Measurements from ENCODE around the gene ASB1.

Gene ASB1, protein sequence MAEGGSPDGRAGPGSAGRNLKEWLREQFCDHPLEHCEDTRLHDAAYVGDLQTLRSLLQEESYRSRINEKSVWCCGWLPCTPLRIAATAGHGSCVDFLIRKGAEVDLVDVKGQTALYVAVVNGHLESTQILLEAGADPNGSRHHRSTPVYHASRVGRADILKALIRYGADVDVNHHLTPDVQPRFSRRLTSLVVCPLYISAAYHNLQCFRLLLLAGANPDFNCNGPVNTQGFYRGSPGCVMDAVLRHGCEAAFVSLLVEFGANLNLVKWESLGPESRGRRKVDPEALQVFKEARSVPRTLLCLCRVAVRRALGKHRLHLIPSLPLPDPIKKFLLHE

DNA sequence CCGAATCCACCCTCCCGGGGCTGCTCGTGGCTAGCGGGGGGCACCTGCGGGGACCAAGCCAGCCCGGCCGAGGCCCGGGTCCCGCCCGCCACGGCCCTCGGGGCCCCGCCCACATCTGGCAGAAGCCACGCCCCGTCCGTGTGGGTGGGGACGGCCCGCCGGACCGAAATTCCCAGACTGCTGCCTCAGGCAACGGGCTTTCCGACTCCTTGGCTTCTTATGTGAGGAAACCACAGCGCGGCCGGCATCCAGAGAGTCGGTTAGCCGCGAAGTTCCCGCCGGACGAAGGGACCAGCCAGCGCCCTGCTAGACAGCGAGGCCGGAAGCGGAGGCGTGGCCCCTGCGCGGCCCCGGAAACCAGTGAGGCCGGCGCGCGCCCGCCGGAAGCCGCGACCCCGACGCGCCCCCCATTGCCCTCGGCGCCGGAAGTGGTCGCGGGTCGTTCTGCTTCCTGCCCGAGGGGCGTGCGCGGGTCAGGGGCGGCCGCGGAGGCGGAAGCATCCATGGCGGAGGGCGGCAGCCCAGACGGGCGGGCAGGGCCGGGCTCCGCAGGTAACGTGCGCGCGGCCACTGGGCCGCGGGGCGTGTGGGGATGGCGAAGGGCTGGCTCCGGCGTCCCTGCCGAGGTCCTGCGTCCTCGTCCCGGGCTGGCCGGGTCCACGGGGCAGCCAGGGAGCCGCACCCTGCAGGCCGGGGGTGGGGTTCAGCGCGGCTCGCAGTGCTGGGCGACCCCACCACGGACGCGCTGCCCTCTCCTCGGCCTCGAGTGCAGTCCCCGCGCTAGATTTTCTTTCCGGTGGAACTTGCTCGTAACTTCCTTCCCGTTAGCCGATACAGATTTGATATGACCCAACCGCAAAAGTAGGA, at the start of gene ASB1:
Gene ASB1, plus strand, starts transcription at position 360 of the 867 bp plus-strand sequence. Its CDS starts 144 bp downstream, at position 504.
- peak; percentile 46 to 58 for DNase-seq

DNA sequence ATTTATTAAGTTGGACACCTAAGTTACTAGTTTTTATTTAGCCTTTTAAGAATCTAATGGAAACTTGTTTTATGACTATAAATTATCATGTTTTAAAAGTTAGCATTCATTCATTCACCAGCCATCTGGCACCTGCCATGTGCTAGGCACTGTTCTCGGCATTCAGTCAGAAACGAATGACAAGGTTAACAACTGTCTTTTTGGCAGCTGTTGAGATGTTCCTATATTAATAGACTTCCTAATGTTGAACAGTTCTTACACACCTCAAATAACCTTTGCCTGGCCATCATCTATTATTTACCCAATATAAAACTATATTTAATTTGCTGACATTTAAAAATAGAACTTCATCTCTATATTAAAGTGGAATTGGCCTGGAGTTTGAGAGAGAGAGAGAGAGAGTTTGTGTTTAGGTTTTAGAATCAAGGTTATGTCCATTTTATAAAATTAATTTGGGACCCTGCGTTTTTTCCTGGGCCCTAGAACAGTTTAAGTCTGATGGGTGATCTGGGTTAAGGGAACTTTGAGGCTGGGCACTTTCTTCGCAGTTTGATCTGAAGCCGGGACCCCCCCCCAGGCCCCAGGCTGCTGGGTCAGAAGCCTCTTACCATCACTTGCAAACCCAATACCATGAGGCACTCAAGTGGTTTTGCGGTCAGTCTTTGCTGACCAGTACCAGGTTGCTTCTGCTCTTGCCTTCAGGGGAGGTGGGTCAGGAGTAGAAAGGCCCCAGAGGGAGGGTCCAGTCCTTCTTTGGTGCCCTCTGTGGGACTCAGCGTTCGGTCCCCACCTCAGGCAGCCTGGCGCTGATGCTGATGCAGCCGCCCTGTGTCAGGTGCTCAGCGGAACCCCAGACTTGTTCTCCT, 48.3 kb upstream of the ASB1 start:
- no peak for DNase-seq

DNA sequence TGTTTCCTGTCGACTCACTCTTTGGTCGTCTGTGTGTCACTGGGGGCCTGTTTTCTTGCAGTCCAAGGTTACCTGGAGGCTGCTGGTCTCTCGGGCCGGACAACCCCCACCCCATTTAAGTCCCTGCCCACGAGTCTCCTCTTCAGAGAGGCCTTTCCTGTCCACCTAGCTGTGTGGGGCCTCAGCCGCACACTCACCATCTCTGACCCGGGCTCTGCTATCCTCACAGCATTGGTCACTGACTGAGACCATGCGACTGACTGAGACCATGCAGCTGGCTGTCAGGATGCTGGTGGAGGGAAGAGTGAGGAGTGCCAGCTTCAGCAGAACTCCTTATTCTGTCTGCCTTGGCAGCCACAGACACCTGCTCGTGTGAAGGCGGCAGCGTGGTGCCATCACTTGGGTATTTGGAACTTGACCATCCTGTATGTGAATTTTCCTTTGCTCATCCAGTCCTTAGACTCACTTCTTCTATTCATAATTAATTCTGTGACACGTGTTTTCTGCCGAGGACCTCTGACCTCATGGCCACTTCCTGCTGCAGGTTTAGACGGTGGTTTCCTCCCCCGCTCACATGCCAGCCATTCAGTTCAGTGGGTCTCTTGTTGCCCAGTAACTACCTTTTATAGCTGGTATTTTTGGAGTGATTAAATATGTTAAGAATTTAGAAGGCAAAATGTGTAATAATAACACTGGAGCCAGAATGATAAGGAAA, 47.5 kb upstream of the ASB1 start:
- DNase-seq: no peak

DNA sequence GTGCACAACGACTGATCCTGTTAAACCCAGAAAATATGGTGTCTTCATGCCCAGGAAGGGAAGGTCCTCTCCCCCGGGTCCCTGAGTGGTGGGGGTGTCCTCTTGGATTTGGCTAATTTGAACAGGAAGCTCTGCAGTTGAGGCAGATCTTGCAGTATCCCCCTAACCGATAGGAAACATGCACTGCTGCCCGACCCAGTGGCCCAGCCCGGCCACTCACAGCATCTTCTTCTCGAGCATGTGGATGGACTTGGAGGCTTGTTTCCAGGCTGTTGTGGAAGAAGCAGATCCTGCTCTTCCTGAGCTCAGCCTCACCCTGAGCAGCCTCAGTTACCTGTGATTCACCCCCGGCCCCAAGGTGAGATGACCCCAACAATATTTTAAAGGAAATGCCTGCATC, 46.4 kb upstream of the ASB1 start:
- DNase-seq: no peak

DNA sequence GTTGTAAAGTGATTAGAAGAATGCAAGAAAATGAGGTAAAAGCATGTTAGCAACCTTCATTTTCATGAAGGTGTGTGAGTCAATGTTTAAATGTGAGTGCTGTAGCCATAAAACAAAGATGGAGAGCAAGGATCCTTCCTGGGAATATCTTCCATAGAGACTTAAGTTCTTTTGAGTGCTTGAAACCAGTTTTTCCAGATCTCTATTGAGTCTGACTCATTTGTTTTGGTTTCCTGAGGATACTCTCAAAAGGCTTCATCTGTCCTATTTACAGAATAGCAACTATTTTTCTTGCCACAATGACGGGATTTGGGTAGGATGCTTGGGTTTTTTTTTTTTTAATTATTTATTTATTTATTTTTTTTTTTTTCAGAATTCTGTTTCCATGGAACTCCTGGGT, 45.9 kb upstream of the ASB1 start:
- DNase-seq: no peak

DNA sequence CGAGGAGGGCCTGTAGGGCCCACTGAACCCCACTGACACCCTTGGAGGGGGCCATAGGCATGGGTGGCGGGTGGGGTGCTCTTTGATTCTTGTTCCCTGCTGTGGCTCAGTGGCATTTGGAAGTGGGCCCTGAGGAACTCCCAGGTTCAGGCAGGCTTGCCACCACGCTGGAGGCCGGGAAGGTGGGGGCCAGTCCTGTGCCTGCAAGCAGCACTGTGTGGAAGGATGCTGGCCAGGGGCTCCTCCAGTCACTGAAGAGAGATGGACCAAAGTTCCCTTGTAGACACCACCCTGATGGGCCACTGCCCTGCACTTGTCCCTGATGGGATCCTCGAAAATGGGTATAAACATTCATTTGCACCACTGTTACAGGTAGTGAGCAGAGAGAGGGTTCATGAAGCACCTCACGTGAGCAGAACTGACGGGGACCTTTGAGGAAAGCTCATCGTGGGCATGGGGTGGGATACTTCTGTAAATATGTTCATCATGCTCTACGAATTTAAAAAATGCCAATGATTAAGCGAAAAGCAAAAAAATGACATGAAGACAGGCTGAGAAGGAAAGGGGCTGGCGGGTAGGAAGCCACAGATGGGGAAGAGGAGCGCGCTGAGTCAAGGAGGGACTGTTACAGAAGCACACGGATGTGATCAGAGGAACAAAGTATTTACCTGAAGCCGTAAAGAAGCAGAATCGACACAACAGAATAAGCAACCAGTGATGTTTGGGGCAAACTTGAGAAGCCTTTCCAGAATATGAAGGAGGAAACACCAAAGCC, 45.2 kb upstream of the ASB1 start:
- no peak for DNase-seq

DNA sequence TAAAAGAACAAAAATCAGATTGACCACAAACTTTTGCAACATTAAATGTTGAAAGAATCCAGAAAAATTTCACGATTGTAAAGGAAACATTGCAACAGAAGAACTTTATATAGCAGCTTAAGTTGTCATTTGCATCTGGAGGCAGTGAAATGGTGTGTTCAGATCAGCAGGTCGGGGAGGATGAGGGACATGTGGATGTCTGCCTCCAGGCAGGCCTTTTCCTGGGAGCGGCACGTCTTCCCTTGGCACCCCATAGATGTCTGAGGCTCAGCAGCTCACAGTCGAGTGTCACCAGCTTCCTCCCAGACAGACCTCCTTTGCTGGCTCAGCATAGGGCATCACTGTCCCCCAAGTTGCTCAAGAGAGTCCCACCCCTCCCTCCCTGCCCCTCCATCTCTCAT, 44.3 kb upstream of the ASB1 start:
- DNase-seq: no peak

DNA sequence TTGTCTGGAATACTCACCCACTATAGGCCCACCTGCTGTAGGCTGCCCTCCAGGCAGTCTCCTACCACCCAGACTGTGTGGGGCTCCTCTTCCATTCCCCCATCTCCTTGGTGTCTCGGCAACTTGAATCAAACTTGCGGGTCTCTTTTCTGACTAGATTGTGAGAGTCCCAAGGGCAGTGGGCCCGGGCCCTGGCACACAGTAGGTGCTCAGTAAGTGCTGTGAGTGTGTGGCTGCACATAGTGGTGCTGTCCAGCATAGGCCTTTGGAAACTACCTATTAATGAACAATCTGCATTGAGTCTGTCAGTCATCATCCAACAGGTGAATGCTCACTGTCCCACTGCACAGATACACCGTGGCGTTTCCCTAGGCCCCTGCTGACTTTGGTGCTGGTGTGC, 43.6 kb upstream of the ASB1 start:
- DNase-seq: no peak

DNA sequence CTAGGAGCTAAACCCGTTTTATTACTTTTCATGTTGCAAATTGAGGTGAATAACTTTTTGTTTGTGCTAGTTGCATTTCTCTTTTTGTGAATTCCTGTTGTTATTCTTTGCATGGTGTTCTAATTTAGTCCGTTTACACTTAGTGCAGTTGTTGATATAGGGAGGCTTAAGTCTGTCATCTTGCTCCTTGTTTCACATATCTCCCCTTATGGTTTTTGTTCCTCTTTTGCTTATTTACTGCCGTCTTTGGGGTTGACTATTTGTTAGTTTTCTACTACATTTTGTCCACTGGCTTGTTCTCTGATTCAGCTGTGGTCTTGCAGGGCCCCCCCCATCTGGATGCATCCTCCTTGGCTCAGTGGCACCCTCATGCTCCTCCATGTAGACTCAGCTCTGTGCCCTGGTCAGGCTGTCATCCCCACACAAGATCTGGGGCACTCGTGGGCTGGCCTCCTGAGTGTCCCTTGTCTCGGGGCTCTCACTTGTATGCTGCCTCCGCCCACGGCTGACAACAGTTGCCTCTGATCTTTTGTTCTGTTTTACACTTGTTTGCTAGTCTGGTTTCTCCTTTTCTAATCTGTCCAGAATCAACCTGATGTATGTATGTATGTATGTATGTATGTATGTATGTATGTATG, 42.9 kb upstream of the ASB1 start:
- no peak for DNase-seq

DNA sequence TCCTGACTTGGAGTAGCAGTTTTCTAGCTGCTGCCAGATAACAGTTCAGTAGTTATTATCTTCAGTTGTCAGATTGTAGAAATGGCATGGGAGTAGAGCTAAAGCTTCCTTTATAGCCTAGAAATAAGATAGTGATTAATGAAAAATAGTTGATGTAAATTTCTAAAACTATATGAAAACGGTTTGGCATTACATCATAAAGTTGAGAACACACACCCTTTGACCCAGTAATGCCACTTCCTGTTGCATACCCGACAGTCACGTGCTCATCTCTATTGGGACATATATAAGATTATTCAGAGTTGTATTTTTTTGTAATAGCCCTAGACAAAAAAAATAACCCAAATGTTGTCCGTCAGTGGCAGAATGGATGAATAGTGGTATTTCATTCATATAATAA, 39.4 kb upstream of the ASB1 start:
- DNase-seq: no peak

DNA sequence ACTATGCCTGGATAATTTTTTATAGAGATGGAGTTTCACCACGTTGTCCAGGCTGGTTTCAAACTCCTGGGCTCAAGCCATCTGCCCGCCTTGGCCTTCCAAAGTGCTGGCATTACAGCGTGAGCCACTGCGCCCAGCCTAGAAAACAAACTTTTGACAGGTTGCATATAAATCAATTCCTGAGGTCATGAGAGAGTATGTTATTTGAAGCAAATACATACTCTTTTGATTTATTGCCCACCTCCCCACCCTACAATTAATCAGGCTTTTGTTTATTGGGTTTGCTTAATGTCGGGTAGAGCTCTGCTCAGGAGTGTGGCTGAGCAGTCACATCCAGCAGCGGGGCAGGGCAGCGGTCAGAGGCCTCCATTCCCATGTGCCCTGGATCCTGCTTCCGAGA, 37.9 kb upstream of the ASB1 start:
- no peak for DNase-seq

DNA sequence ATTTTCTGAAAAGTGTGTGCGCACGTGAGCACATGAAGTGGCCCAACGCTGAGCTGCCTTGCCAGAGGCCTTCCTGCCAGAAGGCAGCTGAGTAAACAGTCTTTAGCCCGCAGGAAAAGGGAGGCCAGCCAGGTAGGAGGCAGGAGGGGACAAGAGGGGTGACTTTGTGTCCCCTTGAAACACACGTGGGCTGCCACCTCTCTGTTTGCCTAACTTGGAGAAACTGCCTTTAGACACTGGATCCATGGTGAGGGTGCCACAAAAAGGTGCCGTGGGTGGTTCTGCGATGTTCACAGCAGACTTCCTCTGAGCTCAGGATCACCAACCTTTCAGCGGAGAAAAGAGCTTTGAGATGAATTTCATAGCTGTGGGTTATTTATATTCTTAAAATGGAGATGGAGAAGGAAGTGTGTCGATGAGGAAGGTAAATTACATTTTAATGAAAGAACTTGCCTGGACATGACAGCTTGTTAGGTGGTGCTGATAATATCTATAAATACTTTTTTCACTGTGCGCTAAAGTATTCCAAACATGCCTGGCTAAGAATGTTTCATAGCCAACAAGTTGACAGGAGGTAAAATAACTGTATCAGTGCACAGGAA, 36.6 kb upstream of the ASB1 start:
- no peak for DNase-seq

DNA sequence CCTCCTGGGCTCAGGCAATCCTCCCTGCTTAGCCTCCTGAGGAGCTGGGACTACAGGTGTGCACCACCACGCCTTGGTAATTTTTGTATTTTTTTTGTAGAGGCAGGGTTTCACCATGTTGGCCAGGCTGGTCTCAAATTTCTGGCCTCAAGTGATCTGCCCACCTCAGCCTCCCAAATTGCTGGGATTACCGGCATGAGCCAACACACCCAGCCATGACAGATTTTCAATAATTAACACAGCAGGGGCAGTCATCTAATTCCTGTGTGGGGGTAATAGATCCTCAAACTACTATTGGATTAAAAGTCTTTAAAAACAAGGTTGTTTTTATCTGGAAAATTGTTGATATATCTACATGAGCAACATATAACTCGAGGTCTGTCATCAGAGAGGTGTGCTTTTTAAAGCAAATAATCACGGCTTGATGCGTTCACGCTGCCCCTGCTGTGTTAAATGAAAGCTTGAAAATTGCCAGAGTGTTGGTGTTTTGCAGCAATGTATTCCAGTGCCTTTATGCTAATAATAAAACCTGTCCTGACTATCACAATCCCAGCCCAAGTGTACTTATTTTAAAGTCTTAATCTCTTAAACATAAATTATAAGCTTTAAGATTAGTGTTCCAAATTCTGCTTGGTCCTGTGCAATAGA, 35.6 kb upstream of the ASB1 start:
- DNase-seq: no peak

DNA sequence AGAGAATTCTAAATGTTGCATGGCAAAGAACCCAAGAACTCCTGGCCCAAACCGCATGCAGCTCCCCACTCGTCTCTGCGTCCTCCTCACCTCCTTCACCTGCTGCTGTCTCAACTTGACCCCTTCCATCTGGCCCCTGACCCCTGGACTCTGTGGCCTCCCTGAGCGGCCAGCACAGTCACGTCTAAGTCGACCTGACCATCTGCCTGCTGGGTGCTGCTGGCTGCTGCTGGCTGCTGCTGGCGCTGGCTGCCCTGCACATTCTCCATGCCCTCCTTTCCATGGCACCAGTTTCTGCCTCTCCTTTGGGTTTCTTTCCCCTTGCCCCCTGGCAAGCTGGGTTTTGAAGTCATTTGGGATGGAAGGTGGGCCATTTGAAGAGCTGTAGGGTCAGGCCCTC, 30.1 kb upstream of the ASB1 start:
- DNase-seq: no peak

DNA sequence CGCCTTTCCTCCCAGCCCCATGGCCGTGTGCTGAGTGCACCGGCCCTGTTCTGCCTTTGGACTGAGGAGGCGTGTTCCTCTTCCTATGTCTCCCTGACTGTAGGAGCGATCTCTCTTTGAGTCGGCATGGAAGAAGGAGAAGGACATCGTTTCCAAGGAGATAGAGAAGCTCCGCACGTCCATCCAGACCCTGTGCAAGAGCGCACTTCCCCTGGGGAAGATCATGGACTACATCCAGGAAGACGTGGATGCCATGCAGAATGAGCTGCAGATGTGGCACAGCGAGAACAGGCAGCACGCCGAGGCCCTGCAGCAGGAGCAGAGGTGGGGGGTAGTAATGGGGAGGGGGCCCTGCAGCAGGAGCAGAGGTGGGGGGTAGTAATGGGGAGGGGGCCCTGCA, 29.4 kb upstream of the ASB1 start:
- no peak for DNase-seq

DNA sequence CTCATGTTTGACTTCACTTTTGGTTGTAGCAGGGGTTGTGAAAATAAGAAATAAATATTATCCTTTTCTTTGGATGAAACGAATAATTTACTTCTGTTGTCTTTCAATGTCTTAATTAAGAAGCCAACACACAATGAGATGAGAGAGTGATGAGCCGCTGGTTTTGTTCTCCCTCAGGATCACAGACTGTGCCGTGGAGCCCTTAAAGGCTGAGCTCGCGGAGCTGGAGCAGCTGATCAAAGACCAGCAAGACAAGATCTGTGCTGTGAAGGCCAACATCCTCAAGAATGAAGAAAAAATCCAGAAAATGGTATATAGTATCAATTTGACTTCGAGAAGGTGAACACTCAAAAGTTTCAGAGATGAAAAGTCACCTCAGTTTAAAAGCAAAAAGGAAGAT, 28.1 kb upstream of the ASB1 start:
- no peak for DNase-seq

DNA sequence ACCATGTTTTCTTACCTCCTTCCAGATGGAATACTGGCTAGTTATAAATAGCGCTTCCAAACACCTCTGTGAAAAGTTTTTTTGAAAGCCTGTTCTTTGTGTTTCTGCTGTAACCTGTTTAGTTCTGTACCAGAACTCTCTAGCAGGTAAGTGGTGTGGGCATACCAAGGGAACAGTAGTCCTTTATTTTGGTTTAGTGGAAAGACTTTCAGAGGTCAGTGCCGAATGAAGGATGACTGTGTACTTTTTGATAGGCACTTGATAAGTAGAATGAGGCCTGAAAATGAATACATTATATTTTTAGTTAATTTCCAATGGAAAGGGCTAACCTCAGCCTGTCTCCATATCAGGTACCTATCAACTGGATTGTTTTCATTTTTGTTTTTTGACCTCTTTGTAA, 27.6 kb upstream of the ASB1 start:
- no peak for DNase-seq

DNA sequence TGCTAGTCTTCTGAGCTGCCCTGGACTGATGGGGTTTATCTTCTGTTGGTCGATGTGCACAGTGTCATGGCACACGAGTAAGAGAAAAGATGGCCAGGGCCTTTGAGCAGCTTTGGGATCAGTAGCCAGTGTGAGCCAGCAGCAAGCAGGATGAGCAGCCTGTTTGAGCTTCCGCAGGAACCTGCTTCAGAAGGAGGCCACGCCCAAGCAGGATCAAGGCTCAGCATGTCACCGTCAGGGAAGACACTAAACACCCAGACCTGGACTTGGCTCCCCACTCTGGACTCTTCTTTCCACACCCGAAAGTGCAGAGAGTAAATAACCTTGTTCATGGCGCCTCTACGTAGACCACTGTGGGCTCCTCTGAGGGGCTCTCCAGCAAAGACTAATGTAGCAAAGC, 25.2 kb upstream of the ASB1 start:
- DNase-seq: no peak

DNA sequence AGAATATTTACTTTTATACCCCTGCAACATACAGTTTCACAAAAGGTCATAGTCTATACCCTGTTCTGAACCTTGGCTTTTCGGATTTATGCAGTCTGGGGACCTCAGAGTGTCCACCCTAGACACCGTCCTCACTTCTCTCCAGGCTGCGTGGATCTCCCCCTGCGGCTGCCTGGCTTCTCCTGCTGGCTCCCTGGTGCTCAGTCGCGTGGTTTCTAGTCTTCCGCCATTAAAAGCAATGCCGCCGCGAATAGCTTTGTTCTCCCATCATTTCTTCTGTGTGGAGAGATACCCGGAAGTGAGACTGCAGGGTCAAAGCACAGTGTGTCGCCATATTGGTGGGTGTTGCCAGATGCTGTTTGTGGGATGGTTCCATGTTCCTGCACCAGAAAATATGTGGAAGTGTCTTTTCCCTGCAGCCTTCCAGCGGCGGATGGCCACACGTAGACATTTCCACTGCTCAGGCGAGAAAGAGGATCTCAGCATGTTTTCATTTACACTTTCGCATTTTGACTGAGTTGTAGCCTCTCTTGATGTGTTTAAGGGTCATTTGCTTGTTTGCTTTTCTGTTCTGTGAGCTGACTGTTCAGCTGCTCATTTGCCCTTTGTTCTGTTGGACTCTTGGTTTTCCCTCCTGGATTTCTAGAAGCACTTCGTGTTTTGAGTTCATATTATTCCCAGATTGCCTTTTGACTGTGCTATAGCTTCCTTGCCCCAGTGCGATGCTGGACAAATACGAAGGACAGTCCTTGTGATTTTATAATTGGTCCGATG, 22.9 kb upstream of the ASB1 start:
- DNase-seq: no peak

Measured in hippocampal formation (tissue), 2 donors.